NT2/D1 (cell line): ENCODE data around the gene ENGASE.

Experiments
- SUZ12 ChIP-seq: IDR thresholded peaks from 2 replicates; pipeline ENCODE4 v1.6.1; 2011; ENCODE audit not compliant: insufficient read length, insufficient read depth; ENCODE audit errors: extremely low read depth
- YY1 ChIP-seq: IDR thresholded peaks from 2 replicates; pipeline ENCODE4 v1.6.1; 2011; ENCODE audit not compliant: insufficient read length, insufficient read depth
- ZNF274 ChIP-seq: IDR thresholded peaks from 2 replicates; pipeline ENCODE4 v1.6.1; 2011; ENCODE audit warnings: mild to moderate bottlenecking, low read depth, low read length

DNA sequence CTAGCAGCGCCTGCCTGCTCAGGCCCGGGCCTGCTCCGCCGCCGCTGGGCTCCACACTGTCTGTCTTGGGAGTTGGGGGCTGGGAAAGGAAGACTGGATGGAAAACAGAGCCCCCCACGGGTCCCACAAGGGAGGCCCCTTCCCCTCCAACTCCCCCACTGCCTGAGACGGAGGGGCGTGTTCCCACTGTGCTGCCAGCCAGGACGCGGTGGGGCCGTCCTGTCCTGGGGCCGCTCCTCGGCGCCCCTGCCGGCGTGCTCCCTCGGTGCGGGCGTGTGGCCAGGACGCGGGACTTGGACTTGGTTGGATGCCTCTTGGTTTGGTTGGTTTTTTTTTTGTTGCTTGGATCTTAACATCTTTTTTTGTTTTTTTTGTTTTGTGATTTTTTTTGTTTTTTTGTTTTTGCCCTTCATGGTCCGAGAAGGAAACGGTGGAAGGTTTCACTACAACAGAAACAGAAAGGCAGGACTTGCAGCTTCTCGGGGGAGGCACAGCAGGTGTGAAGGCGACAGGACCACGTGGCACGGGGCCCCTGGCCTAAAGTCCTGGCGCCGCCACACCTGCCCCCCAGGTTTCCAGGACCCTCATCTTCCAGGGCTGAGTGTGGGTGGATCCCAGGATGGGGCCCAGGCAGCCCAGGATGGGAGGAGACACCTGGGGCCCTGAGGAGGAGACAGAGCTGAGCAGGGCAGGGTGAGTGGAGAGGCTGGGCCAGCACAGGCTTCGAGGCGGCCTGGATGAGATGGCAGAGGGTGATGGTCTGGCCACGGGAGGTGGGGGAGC, 16.0 kb downstream of the ENGASE start:
- TF ChIP-seq SUZ12 (no peak), ZNF274 (no peak), YY1 (no peak)
